NCI-H1105 treated with DMSO at 0.1 percent for 48 hours (cell line): ENCODE measurements around the gene USP37.
"Not testable (repeated sequence)": the region's sequence is repeated elsewhere in the genome, so short reads cannot be mapped to it uniquely, and the experiment has no call there.

Experiments used
- DNase-seq: peaks from one replicate; lab custom pipeline; 2025; lab: John Stamatoyannopoulos, UW

Gene USP37

DNA sequence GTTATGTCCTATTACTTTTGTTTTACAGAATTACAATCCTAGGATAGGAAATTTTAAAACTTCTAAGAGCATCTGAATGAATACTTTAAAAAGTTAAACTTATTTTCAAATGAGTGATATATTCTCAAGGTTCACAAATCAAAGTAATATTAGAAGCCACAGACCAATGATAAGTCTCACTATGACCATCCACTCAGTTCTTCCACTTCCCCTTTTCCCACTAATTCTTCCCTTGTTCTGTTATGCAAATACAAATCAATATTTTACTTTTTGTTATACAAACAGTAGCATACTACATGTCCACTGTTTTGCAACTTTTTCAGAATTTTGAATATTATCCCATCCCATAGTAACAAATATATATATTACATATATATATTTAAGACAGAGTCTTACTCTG is 20.2 kb downstream of the USP37 start:
- DNase-seq: no peak

DNA sequence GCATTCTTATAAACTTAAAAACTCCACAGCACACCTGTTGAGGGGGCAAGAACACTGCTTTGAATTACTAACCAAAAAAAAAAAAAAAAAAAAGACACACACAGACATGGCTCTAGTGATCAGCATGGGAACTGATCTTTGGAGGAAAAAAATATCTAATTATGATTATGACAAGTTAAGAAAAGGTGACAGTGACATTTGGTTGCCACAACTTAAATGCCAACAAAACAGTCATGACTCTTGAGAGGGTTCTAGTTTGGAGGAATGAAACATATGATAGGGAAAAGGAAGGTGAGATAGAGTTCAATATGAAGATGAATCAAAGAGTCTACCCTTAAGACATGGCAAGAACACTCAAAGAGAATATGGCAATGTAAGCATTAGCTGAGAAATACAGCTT is 20.6 kb downstream of the USP37 start:
- no peak for DNase-seq

DNA sequence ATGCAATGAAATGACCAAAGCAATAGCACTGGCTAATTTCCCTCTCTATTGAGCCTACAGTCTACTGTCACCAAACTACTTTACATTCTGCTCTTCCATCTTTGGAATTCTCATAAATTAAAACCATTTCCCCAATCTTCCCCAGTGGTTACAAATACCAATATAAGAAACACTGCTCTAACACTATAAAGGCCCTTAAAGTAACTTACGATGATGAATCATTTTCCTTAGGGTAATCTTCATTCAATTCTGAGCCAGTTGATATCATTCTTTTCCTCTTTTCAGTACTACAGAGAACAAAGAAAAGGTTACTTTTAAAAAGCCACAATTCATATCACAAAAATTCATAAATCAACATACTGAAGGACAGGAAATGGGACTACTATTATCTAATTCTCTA is 22.1 kb downstream of the USP37 start:
- no peak for DNase-seq

DNA sequence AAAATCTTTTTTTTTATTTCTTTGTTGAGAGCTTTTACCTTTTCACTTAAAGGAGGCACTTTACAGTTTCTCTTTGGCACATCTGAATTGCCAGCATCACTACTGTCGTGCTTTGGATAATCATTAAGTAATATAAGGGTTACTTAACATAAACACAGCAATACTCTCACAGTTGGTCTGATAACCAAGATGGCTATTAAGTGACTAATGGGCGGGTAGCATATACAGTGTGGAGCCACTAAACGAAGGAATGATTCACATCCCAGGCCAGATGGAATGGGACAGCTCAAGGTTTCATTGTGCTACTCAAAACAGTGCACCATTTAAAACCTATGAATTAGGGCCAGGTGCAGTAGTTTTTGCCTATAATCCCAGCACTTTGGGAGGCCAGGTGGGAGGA is 28.1 kb downstream of the USP37 start:
- DNase-seq: no peak

DNA sequence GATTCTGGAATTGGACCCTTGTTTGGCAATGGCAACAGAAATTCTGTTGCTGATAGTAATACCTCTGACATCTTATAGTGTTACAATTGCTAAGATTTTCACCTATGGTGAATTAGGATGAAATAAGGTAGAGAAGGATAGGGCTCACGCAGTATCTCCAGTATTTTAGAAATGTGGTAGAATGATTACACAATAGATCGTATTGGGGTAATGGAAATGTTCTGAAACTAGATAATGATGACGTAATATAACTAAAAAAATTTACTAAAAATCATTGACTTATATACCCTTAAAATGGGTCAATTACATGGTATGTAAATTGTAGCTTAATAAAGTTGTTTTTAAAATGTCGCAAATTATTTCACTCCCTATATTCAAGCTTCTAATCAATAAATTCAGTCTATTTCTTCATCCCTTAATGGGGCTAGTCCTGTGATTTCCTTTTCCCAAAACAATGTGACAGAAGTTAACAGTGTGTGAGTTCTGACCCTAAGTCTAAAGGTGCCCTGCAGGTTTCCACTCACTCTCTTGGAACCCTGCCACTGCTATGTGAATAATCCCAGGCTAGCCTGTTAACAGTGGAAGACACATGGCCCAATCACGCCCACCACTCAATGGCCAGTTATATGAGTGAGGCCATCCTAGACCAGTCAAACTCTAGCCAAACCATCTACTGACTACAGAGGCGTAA is 31.2 kb downstream of the USP37 start:
- no peak for DNase-seq

DNA sequence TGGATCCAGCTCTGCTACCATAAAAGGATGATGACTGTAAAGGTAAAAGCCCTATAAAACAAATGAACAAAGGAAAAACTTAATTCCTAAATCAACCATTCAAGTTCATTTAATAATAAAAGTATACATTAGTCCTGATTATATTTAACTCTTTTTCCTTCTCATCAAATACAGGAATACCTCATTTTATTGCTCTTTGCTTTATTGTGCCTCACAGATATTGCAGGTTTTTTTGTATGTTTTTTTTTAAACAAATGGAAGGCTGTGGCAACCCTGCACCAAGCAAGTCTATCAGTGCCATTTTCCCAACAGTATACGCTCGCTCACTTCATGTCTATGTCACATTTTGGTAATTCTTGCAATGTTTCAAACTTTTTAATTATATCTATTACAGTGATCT is 38.2 kb downstream of the USP37 start:
- no peak for DNase-seq

DNA sequence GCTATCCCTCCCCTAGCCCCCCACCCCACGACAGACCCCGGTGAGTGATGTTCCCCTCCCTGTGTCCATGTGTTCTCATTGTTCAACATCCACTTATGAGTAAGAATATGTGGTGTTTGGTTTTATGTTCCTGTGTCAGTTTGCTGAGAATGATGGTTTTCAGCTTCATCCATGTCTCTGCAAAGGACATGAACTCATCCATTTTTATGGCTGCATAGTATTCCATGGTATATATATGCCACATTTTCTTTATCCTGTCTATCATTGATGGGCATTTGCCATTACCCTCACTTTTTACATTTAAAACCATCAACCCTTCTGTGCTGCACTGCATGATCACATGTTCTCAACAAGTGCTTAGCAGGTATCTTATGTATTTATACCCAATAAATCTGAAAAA is 39.7 kb downstream of the USP37 start:
- not testable (repeated sequence) for DNase-seq

DNA sequence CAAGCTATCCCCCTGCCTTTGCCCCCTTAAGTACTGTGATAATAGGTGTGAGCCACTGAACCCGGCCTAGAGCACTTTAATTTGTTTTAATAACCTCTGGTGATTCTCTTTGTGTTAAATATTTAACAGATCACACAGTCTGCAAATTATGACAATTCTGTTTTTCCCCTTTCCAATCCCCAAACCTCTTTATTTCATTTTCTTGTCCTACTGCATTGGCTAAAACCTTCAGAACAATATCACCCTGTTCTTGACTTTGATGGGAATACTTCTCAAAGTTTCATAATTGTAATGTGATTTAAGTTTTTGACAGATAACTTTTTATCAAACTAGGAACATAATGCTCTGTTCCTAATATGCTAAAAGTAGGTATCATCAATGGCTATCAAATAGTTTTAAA is 44.5 kb downstream of the USP37 start:
- no peak for DNase-seq

DNA sequence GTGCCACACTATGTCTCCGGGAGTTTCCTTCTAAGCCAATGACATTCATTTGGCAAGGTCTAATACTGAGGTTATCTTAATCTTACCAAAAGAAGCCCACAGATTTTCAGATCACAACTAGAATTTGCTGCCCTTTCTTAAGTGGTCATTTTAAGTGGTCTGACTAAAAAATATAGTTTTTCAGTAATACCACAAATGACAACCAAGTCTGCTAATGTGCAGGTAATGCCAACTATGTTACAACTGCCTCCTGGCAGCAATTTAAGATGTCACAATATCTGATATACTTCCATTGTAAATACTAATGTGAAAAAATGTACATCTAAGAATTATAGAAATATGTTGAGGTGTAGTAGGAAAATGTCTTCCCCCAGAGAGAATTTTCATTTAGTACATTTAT is 49.3 kb downstream of the USP37 start:
- no peak for DNase-seq

DNA sequence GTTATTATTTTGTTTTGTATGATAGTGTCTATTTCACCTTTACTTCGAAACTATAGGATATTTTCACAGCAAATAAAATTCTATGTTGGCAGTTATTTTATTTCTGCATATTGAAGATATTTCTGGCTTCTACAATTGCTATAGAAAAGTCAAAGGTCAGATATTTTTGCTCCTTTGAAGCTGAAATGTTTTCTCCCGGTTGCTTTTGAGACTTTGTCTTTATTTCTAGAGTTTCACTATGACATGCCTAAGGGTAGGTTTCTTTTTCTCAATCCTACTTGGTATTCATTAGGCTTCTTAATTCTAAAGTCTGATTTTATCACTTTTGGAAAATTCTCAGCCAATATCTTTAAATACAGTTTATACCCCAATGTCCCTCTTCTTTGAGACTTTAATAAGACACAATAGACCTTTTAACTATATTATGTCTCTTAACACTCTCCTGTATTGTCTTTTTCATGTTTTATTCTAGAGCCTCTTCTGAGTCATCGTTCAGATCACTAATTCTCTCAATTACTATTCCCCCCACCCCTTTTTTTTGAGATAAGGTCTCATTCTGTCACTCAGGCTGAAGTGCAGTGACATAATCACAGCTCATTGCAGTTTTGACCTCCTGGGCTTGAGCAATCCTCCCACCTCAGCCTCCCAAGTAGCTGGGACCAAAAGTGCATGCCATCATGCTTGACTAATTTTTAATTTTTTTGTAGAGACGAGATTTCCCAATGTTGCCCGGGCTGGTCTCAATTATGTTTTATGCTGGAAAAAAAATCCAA is 50.5 kb downstream of the USP37 start:
- DNase-seq: no peak

DNA sequence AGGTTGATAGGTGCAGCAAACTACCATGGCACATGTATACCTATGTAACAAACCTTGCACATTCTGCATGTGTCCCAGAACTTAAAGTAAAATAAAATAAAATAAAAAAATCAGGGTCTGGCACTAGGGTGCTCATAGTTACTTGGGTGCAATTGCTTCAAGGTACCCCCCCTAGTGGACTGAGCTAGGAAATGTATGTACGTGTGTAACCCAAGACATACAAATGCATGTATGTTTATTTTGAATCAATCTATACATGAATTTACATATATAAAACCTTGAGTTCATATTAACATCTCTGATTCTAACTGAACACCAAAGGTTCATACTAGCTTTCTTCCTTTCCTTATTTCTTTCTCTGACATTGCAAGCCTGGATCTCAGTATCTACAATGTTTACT is 51.5 kb downstream of the USP37 start:
- DNase-seq: no peak

DNA sequence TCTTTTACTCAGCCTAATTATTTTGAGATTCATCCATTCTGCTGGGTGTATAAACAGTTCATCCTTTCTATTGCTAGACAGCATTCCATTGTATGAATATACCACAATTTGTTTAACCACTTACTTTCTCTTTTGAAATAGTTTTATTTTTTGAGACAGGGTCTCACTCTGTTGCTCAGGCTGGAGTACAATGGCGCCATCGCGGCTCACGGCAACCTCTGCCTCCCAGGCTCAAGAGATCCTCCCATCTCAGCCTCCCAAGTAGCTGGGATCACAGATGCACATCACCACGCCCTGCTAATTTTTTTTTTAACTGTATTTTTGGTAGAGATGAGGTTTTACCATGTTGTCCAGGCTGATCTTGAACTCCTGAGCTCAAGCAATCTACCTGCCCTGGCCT is 54.5 kb downstream of the USP37 start:
- no peak for DNase-seq

DNA sequence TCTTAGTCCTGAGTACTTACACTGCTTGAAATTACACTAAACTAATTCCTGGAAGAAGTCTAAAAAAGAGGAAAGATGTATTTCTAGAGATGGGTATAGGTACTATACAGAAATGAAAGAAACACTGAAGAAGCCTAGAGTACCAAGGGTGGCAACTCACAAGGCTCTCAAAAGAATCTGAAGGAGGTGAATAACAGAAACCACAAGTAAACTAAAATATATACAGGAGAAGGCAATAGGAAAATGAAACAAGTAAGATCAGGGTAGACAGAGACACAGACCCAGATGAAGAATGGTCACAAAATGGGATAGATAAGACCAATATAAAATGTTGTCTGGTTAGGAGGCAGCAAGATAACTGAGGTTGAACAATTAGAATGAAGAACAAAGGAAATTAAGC is 59.9 kb downstream of the USP37 start:
- DNase-seq: no peak

DNA sequence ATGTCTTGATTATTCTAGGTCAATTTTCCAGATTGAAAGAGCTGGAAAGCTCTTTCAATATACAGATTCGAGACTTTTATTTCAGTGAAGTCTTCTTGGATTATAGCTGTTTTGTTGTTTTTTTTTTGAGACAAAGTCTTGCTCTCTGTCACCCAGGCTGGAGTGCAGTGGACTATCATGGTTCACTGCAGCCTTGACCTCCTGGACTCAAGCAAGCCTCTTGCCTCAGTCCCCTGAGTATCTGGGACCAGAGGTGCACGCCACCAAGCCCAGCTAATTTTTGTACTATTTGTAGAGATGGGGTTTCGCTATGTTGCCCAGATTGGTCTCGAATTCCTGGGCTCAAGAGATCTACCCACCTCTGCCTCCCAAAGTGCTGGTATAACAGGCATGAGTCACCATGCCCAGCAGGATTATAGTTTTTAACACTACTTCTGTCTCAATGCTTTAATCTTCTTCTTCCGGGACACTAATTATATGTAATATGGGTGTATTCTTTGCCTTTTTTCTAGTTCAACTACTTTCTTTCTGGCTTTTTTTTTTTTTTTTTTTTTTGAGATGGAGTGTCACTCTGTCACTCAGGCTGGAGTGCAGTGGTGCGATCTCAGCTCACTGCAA is 62.3 kb downstream of the USP37 start:
- no peak for DNase-seq

DNA sequence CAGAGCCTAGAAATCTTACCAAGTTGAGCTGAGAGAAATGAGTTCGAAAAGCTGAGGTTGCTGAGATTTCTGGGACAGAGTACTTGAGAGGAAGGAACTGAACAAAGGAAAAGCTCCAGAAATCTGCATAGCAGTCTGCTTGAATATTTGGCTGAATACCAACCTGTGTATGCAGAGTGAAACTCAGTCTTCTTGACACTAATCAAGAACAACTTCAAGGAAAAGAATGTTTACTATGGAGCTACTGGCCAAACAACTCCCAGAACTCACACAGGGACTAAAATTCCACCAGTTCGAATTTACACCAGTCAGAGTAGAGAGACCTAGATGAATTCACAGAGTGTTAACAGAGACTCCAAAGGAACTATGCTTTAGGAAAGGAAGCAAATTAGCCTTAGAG is 66.5 kb downstream of the USP37 start:
- DNase-seq: no peak

DNA sequence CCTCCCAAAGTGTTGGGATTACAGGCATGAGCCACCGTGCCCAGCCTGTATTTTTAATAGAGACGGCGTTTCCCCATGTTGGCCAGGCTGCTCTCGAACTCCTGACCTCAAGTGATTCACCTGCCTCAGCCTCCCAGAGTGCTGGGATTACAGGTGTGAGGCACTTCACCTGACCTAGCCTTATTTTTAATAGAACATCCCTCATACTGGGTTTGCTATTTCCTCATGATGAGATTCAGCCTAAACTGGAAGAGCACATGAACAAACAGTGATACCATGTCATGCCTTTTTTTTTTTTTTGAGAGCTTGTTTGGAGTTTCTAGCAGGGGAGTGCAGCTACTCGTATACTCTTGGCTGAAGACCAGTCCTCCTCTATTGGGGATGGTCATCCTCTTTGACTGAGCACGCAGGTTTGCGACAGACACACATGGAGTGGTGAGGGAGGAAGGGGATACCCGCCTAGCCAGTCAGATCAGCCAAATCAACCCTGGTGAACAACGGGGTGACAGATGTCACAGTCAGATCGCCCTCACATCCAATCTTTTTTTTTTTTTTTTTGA is 67.6 kb downstream of the USP37 start:
- no peak for DNase-seq

DNA sequence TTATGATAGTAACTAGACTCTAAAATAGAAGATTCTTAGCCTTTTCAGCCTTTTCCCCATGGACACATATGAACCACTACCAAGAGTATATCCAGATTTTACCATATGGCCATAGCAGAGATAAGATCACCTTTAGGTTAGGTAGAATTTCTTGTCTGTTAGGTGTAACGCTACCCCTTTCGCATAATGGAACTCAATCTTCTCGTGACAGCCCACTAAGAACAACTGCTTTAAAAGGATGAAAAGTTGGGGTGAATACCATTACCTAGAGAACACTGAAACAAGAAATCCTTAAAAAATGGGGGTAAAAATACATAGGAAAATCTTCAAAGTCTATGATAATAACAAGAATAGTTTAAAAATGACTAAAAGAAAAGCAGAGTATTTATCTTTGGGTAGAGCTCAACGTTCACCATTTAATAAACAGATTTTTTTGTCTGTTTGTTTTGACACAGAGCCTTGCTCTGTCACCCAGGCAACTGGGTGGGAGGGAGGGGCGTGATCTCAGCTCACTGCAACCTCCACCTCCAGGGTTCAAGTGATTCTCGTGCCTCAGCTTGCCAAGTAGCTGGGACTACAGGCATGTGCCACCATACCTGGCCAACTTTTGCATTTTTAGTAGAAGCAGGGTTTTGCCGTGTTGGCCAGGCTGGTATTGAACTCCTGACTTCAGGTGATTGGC is 82.0 kb downstream of the USP37 start:
- no peak for DNase-seq

DNA sequence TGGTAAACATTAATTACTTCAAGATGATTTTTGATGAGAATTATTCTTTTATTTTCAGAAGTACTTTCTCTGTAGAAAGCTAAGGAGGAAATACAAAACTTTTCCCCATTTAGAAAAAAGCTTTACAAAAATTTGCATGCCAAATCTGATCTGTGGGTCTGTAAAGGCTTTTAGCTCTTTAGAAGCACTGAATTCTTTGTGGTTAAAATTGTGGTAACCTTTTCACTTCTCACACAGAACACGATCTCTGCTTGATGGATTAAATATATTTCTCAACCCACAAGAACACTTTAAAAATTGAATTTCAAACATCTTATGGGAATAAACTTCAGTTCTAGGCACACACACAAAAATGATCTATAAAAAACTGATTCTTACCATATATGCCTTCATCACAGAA is 85.5 kb downstream of the USP37 start:
- DNase-seq: no peak

DNA sequence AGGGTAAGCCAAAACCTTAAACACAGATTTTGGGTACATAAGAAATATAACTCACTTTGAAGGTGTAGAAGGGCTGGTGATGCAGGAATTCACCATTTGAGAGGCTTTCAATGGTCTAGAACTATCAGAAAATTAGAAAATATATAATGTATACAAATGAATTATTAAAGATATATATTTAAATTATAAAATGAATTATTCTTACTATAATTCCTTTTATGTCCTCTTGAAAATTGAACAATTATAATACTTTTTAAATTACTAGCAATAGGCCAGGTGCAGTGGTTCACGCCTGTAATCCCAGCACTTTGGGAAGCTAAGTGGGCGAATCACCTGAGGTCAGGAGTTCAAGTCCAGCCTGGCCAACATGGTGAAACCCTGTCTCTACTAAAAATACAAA is 88.6 kb downstream of the USP37 start:
- DNase-seq: no peak

DNA sequence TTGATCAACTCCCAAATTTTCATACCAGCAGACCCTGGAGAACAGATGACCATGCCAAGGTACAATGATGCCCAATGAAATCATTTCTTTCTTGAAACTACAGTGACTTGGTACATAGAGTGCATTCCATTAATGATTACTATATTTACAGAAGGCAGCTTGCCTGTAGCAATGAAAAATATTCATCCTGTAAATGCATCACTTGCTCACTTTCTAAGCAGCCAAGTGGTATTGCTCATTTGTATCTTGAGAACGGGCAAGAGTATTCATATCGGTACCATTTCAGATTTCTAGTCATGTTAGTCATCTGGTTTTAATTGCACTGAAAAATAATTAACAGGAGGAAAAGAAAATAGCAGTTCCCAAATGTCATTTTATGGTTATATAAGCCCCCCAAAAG is 89.6 kb downstream of the USP37 start:
- no peak for DNase-seq

DNA sequence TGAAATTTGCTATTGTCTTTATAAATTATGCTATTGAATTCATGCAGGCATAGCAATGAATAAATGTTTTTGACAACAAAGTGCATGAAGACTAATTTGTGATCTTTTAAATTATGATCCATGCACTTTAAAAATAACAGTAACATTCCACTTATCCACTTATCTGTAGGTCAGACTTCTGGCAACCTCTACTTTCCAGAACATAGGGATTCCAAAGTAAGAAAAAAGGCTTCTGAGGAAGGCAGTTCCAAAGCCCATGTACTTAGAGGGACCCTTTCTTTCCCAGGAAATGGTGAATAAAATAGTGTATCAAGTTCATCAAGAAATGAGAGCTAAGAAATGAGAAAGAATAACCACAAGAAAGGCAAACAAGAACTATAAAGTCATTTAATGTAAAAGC is 90.9 kb downstream of the USP37 start:
- DNase-seq: no peak

DNA sequence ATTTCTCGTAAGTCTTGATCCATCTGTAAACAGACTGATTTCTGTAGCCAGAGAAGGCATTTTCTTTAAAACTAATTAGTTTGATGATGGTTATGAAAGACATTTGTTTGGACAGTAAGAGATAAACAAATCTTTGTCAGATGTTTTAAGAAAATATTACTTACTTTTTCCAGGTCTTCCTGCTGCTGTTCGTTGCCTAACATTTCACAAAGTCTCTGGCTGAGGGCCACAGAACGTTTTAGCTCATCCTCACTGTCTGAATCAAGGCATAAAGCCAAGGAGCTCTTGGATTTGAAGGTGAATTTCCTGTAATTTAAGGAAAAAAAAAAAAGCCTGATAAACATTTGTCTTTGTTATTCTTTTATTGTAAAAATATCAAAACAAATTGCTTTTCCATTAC is 91.5 kb downstream of the USP37 start:
- DNase-seq: no peak

DNA sequence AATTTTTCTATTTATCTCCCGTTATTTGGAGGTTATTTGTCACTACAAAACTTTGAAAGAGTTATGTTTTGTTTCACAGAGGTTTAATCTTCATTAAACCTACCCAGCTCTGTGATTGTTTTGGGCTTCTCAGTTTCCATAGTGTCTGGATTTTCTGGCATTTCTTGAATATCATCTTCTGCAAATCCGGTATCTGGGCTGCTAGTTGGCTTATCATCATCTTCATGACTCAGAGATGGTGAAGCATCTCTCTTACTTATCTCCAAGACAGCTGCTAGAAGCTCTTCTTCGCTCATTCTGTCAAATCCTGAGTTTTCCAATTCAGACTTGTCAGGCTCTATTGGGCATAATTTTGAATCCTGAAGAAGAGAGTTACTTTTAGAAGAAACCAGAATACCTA is 93.6 kb downstream of the USP37 start:
- no peak for DNase-seq
